ENCODE results near the gene PARP3. TPM values are rescaled to one million over a fixed set of nuclear protein-coding genes. Genes with fewer than 3 reads are reported as not detected.

The PARP3 gene
- polyA plus RNA-seq, 1 of the 3 experiments (the other 2 are of a cell fraction): 31.1 TPM

DNA sequence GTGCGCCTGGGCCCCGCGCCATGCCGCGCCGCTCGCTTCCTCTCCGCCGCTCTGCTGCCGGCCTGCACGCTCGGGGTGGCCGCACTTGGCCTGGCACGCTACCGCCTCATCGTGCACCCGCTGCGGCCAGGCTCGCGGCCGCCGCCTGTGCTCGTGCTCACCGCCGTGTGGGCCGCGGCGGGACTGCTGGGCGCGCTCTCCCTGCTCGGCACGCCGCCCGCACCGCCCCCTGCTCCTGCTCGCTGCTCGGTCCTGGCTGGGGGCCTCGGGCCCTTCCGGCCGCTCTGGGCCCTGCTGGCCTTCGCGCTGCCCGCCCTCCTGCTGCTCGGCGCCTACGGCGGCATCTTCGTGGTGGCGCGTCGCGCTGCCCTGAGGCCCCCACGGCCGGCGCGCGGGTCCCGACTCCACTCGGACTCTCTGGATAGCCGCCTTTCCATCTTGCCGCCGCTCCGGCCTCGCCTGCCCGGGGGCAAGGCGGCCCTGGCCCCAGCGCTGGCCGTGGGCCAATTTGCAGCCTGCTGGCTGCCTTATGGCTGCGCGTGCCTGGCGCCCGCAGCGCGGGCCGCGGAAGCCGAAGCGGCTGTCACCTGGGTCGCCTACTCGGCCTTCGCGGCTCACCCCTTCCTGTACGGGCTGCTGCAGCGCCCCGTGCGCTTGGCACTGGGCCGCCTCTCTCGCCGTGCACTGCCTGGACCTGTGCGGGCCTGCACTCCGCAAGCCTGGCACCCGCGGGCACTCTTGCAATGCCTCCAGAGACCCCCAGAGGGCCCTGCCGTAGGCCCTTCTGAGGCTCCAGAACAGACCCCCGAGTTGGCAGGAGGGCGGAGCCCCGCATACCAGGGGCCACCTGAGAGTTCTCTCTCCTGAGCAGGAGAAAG lies 14.0 kb downstream of the PARP3 start:
- Histone ChIP-seq H3K27ac (ENCODE audit: low read depth in 2 of 2, low read length in 1 of 2) (peak overlapping the region in 1 of 2 experiments; percentile 53; a peak in 2 of 4 replicates), H3K4me1 (ENCODE audit: control insufficient read depth in 1 of 2, insufficient read depth in 2 of 2, low read depth in 1 of 2, low read length in 1 of 2) (peaks cover 4 to 12% of the 10 kb centered on the region in 2 experiments; a peak in 2 of 4 replicates), H3K4me3 (ENCODE audit: low read depth in 2 of 2, low read length in 1 of 2) (no peak overlapping the region; a peak in 1 of 4 replicates), H3K4me2 (no peak overlapping the region), H4K20me1 (ENCODE audit: insufficient read depth) (no peaks in the 10 kb centered on the region), H3K9me2 (no peaks in the 10 kb centered on the region), H3K27me3 (ENCODE audit: insufficient read depth) (no peaks in the 10 kb centered on the region), H2AFZ (ENCODE audit: low read depth) (no peak overlapping the region), H3K36me3 (replicated peaks in 1 of 2; ENCODE audit: control insufficient read depth in 1 of 2, insufficient read depth in 2 of 2, low read length in 1 of 2) (peaks cover 5 to 38% of the 10 kb centered on the region in 2 experiments), H3K9me3 (no peaks in the 10 kb centered on the region), H3K79me2 (ENCODE audit: insufficient read depth) (no peaks in the 10 kb centered on the region), H3K9ac (no peak overlapping the region), H3F3A (replicated peaks; ENCODE audit: insufficient read depth) (peaks cover 14% of the 10 kb centered on the region)
- TF ChIP-seq JUND (IDR thresholded peaks at IDR 0.05) (no peak), RCOR1 (IDR thresholded peaks at IDR 0.05; ENCODE audit: low read length) (no peak), EP300 (IDR thresholded peaks at IDR 0.05; ENCODE audit: borderline replicate concordance in 1 of 2, low read depth in 1 of 2, low read length in 1 of 2) (no peak), CHD2 (IDR thresholded peaks at IDR 0.05; ENCODE audit: low read length, partially characterized antibody) (peak; percentile 35), NFIC (IDR thresholded peaks at IDR 0.05; ENCODE audit: borderline replicate concordance) (0 out of 2 replicates have a peak, but pooled peaks have one; percentile 36)
- TF ChIP-seq, protein P1, sequence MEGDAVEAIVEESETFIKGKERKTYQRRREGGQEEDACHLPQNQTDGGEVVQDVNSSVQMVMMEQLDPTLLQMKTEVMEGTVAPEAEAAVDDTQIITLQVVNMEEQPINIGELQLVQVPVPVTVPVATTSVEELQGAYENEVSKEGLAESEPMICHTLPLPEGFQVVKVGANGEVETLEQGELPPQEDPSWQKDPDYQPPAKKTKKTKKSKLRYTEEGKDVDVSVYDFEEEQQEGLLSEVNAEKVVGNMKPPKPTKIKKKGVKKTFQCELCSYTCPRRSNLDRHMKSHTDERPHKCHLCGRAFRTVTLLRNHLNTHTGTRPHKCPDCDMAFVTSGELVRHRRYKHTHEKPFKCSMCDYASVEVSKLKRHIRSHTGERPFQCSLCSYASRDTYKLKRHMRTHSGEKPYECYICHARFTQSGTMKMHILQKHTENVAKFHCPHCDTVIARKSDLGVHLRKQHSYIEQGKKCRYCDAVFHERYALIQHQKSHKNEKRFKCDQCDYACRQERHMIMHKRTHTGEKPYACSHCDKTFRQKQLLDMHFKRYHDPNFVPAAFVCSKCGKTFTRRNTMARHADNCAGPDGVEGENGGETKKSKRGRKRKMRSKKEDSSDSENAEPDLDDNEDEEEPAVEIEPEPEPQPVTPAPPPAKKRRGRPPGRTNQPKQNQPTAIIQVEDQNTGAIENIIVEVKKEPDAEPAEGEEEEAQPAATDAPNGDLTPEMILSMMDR (IDR thresholded peaks at IDR 0.05): peak; percentile 47
- 78% methylated on average over 40 of the region's 97 CpGs for whole genome bisulfite sequencing (ENCODE audit: low lambda C conversion rate)
- POLR2A ChIA-PET: interaction anchor here (1.3 kb wide), 1 partner anchor 18 kb away, joined by 7 read pairs; the partner anchor contains the start of gene ABHD14B
- CTCF ChIA-PET: interaction anchor here (0.7 to 10.7 kb wide), 11 partner anchors 7 to 48 kb away, joined by 3 to 84 read pairs (median 6); partner anchors contain the start of genes ABHD14A, ABHD14B, ACY1 and PARP3
- DNase-seq: peak; percentile 91

DNA sequence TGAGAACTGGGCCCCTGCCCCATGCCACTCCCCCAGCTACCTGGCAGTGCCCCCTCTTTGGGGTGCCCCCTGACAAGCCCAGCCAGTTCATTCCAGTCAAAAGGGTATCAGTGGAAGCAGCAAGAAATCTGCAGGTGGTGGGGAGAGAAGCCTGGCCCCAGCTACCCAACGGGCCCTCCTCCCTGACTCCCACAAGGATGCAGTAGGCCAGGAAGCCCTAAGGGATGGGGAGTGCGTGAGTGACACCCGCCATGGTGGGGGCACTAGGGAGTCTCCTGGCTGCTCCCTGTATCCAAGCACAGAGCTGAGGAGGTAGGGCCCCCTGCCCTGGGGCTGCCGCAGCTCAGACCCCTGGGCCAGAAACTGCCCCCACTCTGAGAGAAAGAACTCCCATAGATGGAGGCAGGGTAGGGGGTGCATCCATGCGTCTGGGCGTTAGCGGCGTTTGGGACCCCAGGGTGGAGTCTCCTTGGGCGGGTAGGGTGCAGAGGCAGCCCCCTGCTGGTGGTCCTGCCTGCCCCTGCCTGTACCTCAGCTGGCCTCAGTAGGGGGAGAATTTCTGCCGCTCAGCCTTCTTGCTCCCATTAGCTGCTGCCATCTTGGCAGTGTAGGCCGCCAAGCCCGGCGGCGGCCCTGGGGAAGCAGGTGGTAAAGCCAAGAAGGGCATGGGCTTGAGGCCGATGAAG lies 15.5 kb downstream of the PARP3 start:
- Histone ChIP-seq H3K9me3 (no peaks in the 10 kb centered on the region), H2AFZ (ENCODE audit: low read depth) (no peak overlapping the region), H3K4me2 (no peak overlapping the region), H3K9me2 (no peaks in the 10 kb centered on the region), H3K4me3 (ENCODE audit: low read depth in 2 of 2, low read length in 1 of 2) (no peak overlapping the region; a peak in 1 of 4 replicates), H3K27me3 (ENCODE audit: insufficient read depth) (no peaks in the 10 kb centered on the region), H3K79me2 (ENCODE audit: insufficient read depth) (0 out of 2 replicates have a peak, but pooled peaks cover under 1% of the 10 kb centered on the region), H4K20me1 (ENCODE audit: insufficient read depth) (no peaks in the 10 kb centered on the region), H3K9ac (no peak overlapping the region), H3F3A (replicated peaks; ENCODE audit: insufficient read depth) (peaks cover 12% of the 10 kb centered on the region), H3K36me3 (replicated peaks in 1 of 2; ENCODE audit: control insufficient read depth in 1 of 2, insufficient read depth in 2 of 2, low read length in 1 of 2) (peaks cover 5 to 42% of the 10 kb centered on the region in 2 experiments), H3K4me1 (ENCODE audit: control insufficient read depth in 1 of 2, insufficient read depth in 2 of 2, low read depth in 1 of 2, low read length in 1 of 2) (peaks cover 4 to 12% of the 10 kb centered on the region in 2 experiments; a peak in 2 of 4 replicates), H3K27ac (ENCODE audit: low read depth in 2 of 2, low read length in 1 of 2) (no peak overlapping the region)
- TF ChIP-seq NRF1 (IDR thresholded peaks at IDR 0.05; ENCODE audit: low read depth, low read length): no peak
- TF ChIP-seq MAX (IDR thresholded peaks at IDR 0.05; ENCODE audit: low read depth): no peak
- no peak for TF ChIP-seq RCOR1 (IDR thresholded peaks at IDR 0.05; ENCODE audit: low read length)
- no peak for TF ChIP-seq POLR2AphosphoS5 (IDR thresholded peaks at IDR 0.05; ENCODE audit: low read depth, low read length)
- no peak for TF ChIP-seq TCF12 (IDR thresholded peaks at IDR 0.05)
- TF ChIP-seq, protein P2, sequence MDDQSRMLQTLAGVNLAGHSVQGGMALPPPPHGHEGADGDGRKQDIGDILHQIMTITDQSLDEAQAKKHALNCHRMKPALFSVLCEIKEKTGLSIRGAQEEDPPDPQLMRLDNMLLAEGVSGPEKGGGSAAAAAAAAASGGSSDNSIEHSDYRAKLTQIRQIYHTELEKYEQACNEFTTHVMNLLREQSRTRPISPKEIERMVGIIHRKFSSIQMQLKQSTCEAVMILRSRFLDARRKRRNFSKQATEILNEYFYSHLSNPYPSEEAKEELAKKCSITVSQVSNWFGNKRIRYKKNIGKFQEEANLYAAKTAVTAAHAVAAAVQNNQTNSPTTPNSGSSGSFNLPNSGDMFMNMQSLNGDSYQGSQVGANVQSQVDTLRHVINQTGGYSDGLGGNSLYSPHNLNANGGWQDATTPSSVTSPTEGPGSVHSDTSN (IDR thresholded peaks at IDR 0.05): no peak
- CTCF ChIA-PET: interaction anchor here (0.8 to 10.7 kb wide), 12 partner anchors 9 to 151 kb away, joined by 3 to 84 read pairs (median 6); partner anchors contain the start of genes ABHD14A, ABHD14B, PCBP4 and RRP9
- POLR2A ChIA-PET: interaction anchor here (1.0 to 1.3 kb wide), 2 partner anchors 15 to 16 kb away, joined by 3 to 7 read pairs; partner anchors contain the start of genes ABHD14B and PARP3
- WGBS (ENCODE audit: low lambda C conversion rate): 97% methylated on average over 6 of the region's 15 CpGs
- DNase-seq: no peak

Measured in SK-N-SH (cell line).